IMR-90 (cell line): ENCODE data around the gene TMEM184B. TPM values are rescaled to one million over a fixed set of nuclear protein-coding genes. Genes with fewer than 3 reads are reported as not detected.

Experiments
- ATAC-seq: fragments of 200-7000 bp; cut with Tn5 transposase; 2 replicates; pipeline ENCODE4 v1.9.1; 2020; ENCODE audit warnings: low read depth, mild to moderate bottlenecking, moderate library complexity
- BruUV-seq: library from RNA; stranded (reverse); fragments of 400-500 nt; replicated peaks from 2 replicates; lab custom pipeline; 2021; lab: Mats Ljungman, UMichigan
- CTCF ChIA-PET: fragments of 300-600 bp; formaldehyde crosslinking; extraction: SDS; loops from one replicate; lab custom pipeline; 2021; ENCODE audit warnings: antibody characterized with exemption; lab: Yijun Ruan, JAX
- POLR2A ChIA-PET: fragments of 300-600 bp; sonication (Branson Sonifier 250); formaldehyde crosslinking; loops from one replicate; lab custom pipeline; 2022; ENCODE audit warnings: antibody characterized with exemption; ENCODE audit not compliant: unreplicated experiment; lab: Charles Lee
- DNase-seq: peaks from one replicate; pipeline ENCODE4 v3.0.0; 2013
- H2AFZ ChIP-seq: replicated peaks from 2 replicates; pipeline ENCODE3; 2013; ENCODE audit warnings: low read length, mild to moderate bottlenecking; ENCODE audit not compliant: poor library complexity
- H2AK5ac ChIP-seq: 2 replicates; pipeline ENCODE4 v1.6.1; 2013; ENCODE audit warnings: low read depth, low read length, inconsistent platforms
- H2AK9ac ChIP-seq: replicated peaks from 2 replicates; pipeline ENCODE3; 2013; ENCODE audit warnings: mild to moderate bottlenecking, low read depth, low read length, moderate library complexity; ENCODE audit not compliant: poor library complexity
- H2BK120ac ChIP-seq: 2 replicates; pipeline ENCODE4 v1.6.1; 2013; ENCODE audit warnings: low read depth, low read length, inconsistent platforms
- H2BK15ac ChIP-seq: 3 replicates; pipeline ENCODE4 v1.6.1; 2013; ENCODE audit warnings: low read depth, low read length, inconsistent platforms
- H2BK20ac ChIP-seq: 2 replicates; pipeline ENCODE4 v1.6.1; 2013; ENCODE audit warnings: low read depth, mild to moderate bottlenecking, inconsistent platforms, low read length, moderate library complexity
- H2BK5ac ChIP-seq: 2 replicates; pipeline ENCODE4 v1.6.1; 2013; ENCODE audit warnings: mild to moderate bottlenecking, low read depth, low read length, inconsistent platforms; ENCODE audit not compliant: poor library complexity, severe bottlenecking
- H3K14ac ChIP-seq: replicated peaks from 2 replicates; pipeline ENCODE4 v1.6.1; 2013; ENCODE audit warnings: low read depth, low read length, inconsistent platforms
- H3K18ac ChIP-seq: 2 replicates; pipeline ENCODE4 v1.6.1; 2013; ENCODE audit warnings: low read depth, low read length, control low read depth
- H3K23ac ChIP-seq: 2 replicates; pipeline ENCODE4 v1.6.1; 2013; ENCODE audit warnings: low read depth, low read length, inconsistent platforms
- H3K27ac ChIP-seq: 2 replicates; pipeline ENCODE4 v1.5.1; 2013; ENCODE audit warnings: mild to moderate bottlenecking, control low read depth, low read length; ENCODE audit not compliant: insufficient read depth
- H3K27me3 ChIP-seq: 2 replicates; pipeline ENCODE4 v1.6.1; 2013; ENCODE audit warnings: low read length; ENCODE audit not compliant: control insufficient read depth, insufficient read depth
- H3K36me3 ChIP-seq: 2 replicates; pipeline ENCODE4 v1.6.1; 2013; ENCODE audit warnings: low read length, mixed read lengths; ENCODE audit not compliant: control insufficient read depth, insufficient read depth
- H3K4ac ChIP-seq: 2 replicates; pipeline ENCODE4 v1.6.1; 2013; ENCODE audit warnings: low read depth, low read length, inconsistent platforms
- H3K4me1 ChIP-seq: 2 replicates; pipeline ENCODE4 v1.6.1; 2013; ENCODE audit warnings: low read length, mixed read lengths; ENCODE audit not compliant: control insufficient read depth, insufficient read depth
- H3K4me2 ChIP-seq: 2 replicates; pipeline ENCODE4 v1.6.1; 2013; ENCODE audit warnings: low read depth, mild to moderate bottlenecking, control low read depth, low read length, moderate library complexity
- H3K4me3 ChIP-seq: 2 replicates; pipeline ENCODE4 v1.5.1; 2013; ENCODE audit warnings: low read depth, mild to moderate bottlenecking, control low read depth, low read length, moderate library complexity; ENCODE audit not compliant: insufficient read depth
- H3K56ac ChIP-seq: 2 replicates; pipeline ENCODE4 v1.6.1; 2013; ENCODE audit warnings: low read length, inconsistent platforms; ENCODE audit not compliant: insufficient read depth; ENCODE audit errors: extremely low read depth
- H3K79me1 ChIP-seq, 2 experiments: 2 replicates each; pipeline ENCODE4 v1.6.1; 2013; ENCODE audit warnings: low read length in 2 of 2, inconsistent platforms in 1 of 2, low read depth in 1 of 2
- H3K9ac ChIP-seq: 2 replicates; pipeline ENCODE4 v1.6.1; 2013; ENCODE audit warnings: low read depth, low read length, control low read depth
- H3K9me1 ChIP-seq: 2 replicates; pipeline ENCODE4 v1.6.1; 2013; ENCODE audit warnings: low read length, inconsistent platforms; ENCODE audit not compliant: insufficient read depth
- H3K9me3 ChIP-seq: 2 replicates; pipeline ENCODE4 v1.6.1; 2013; ENCODE audit warnings: low read length; ENCODE audit not compliant: control insufficient read depth, insufficient read depth
- H4K20me1 ChIP-seq: 2 replicates; pipeline ENCODE4 v1.6.1; 2013; ENCODE audit warnings: low read length, inconsistent platforms; ENCODE audit not compliant: insufficient read depth
- H4K5ac ChIP-seq: 2 replicates; pipeline ENCODE4 v1.6.1; 2013; ENCODE audit warnings: mild to moderate bottlenecking, low read depth, low read length, control low read depth
- H4K8ac ChIP-seq, 2 experiments: 2 replicates each; pipeline ENCODE4 v1.6.1; 2013; ENCODE audit warnings: low read depth in 2 of 2, low read length in 2 of 2, control low read depth in 1 of 2, inconsistent platforms in 1 of 2
- H4K91ac ChIP-seq: 2 replicates; pipeline ENCODE4 v1.6.1; 2013; ENCODE audit warnings: low read depth, low read length, inconsistent platforms; ENCODE audit not compliant: insufficient read depth
- BHLHE40 ChIP-seq: fragments of 150-350 bp; IDR thresholded peaks from 2 replicates; pipeline ENCODE4 v1.6.1; 2016; ENCODE audit warnings: mild to moderate bottlenecking, low read depth, low read length
- CEBPB ChIP-seq: IDR thresholded peaks from 2 replicates; pipeline ENCODE4 v1.6.1; 2012; ENCODE audit warnings: low read depth, low read length, improper control_type of control experiment
- MAFK ChIP-seq: IDR thresholded peaks from 2 replicates; pipeline ENCODE4 v1.6.1; 2012; ENCODE audit warnings: low read depth, low read length, improper control_type of control experiment
- NFE2L2 ChIP-seq: fragments of 150-350 bp; IDR thresholded peaks from 2 replicates; pipeline ENCODE4 v1.6.1; 2016; ENCODE audit warnings: low read depth, mild to moderate bottlenecking, low read length
- RCOR1 ChIP-seq: IDR thresholded peaks from 2 replicates; pipeline ENCODE4 v1.6.1; 2012; ENCODE audit warnings: mild to moderate bottlenecking, low read length, improper control_type of control experiment; ENCODE audit not compliant: insufficient replicate concordance
- whole genome bisulfite sequencing, 2 experiments: methylation state at CpG; one replicate each; pipeline versions ENCODE4 v1.1.5 to v1.1.7; 2013; ENCODE audit warnings: missing lambda C conversion rate in 2 of 2; ENCODE audit not compliant: insufficient read length in 1 of 2; ENCODE audit errors: extremely low coverage in 2 of 2; 5-methylcytosine and 5-hydroxymethylcytosine counted together
- dilution Hi-C: fragments of 300-500 bp; cut with HindIII; formaldehyde crosslinking; loops from one replicate; pipeline ENCODE4 v1.14.3; 2018; ENCODE audit warnings: low sequenced_read_pairs; ENCODE audit not compliant: unreplicated experiment
- in situ Hi-C: fragments of 300-500 bp; cut with MboI; formaldehyde crosslinking; loops from 3 replicates; pipeline ENCODE4 v1.14.3; 2019; ENCODE audit warnings: low sequenced_read_pairs, inconsistent platforms, mixed read lengths
- intact Hi-C: fragments of 100-400 bp; cut with micrococcal nuclease; formaldehyde crosslinking; loops from 2 replicates; pipeline ENCODE4 v1.10.0; 2022
- polyA plus RNA-seq, 3 experiments: library from polyadenylated mRNA; depleted of rRNA; stranded (reverse); fragments of >200 nt; gene quantifications; 2 replicates each; pipeline ENCODE4 v1.2.3, GENCODE V29; 2012; ENCODE audit warnings: low replicate concordance in 1 of 3
- total RNA-seq: library from RNA; depleted of rRNA; stranded (reverse); fragments of >200 nt; gene quantifications from 2 replicates; pipeline ENCODE4 v1.2.3, GENCODE V29; 2012

The TMEM184B gene
- total and polyA plus RNA-seq, 2 of the 4 experiments (the other 2 are of a cell fraction), result 9.1 to 81.1 TPM

DNA sequence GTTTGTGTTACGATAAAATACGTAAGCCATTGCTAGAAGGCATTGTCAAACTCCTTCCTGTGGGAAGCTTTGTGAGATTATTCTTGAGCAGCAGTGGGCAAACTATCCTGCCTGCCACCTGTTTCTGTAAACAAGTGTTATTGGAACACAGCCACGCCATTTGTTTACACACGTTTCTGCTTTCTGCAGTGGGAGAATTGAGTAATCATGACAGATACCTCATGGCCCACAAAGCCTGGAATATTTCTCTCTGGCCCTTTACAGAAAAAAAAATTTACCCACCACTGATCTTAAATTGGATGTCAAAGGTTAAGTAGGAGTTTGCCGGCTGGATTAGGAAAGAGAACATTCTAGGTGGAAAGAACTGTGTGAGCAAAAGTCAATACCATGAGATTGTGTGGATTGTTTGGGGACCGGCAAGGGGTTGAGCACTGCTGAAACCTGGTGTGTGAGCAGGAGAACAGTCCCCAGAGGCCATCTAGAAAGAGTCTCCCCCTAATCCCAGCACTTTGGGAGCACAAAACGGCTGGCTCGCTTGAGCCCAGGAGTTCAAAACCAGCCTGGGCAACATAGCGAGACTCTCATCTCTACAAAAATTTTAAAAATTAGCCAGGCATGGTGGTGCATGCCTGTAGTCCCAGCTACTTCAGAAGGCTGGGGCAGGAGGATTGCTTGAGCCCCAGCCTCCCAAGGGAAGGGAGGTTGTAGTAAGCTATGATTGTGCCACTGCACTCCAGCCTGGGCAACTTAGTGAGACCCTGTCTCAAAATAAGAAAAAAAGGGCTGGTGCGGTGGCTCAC is 85.2 kb downstream of the TMEM184B start:
- TF ChIP-seq MAFK, result no peak
- TF ChIP-seq NFE2L2, result no peak
- peak; percentile 77; the same call in 1 of the 2 replicates for TF ChIP-seq BHLHE40
- peak; percentile 65 for TF ChIP-seq CEBPB
- TF ChIP-seq RCOR1, result peak; percentile 69
- no peaks in the 10 kb centered on the region for H3K27me3 ChIP-seq
- BruUV-seq, result no TSS peak
- H3K4me1 ChIP-seq, result peaks cover 12% of the 10 kb centered on the region
- H2BK15ac ChIP-seq, result no peak overlapping the region; the same call in 2 of the 3 replicates
- no peak overlapping the region for H4K8ac ChIP-seq
- WGBS, 2 experiments, result no CpG with 5 or more reads among the region's 10 CpGs
- no peak overlapping the region for H3K4me2 ChIP-seq
- H3K14ac ChIP-seq, result no peak overlapping the region
- no peak overlapping the region; the same call in 1 of the 2 replicates for H3K4ac ChIP-seq
- H4K91ac ChIP-seq, result no peak overlapping the region
- H3K9ac ChIP-seq, result no peak overlapping the region
- in situ Hi-C loops, result no loop called here
- CTCF ChIA-PET, result no interaction called here
- POLR2A ChIA-PET, result no interaction called here
- H3K79me1 ChIP-seq, result no peaks in the 10 kb centered on the region
- H4K20me1 ChIP-seq, result no peaks in the 10 kb centered on the region
- no peak for ATAC-seq
- no peak overlapping the region for H3K23ac ChIP-seq
- no peak overlapping the region; the same call in 1 of the 2 replicates for H2AK5ac ChIP-seq
- no peaks in the 10 kb centered on the region for H3K36me3 ChIP-seq
- H3K4me3 ChIP-seq, result no peak overlapping the region
- H3K27ac ChIP-seq, result no peak overlapping the region
- H2BK120ac ChIP-seq, result no peak overlapping the region
- intact Hi-C loops, result no loop called here
- no peaks in the 10 kb centered on the region for H3K9me3 ChIP-seq
- no peak overlapping the region for H4K5ac ChIP-seq
- dilution Hi-C loops, result no loop called here
- H2BK5ac ChIP-seq, result no peak overlapping the region
- H2AFZ ChIP-seq, result no peak overlapping the region
- no peak overlapping the region for H2AK9ac ChIP-seq
- no peak overlapping the region for H3K56ac ChIP-seq
- H3K9me1 ChIP-seq, result peaks cover 11% of the 10 kb centered on the region
- 0 out of 2 replicates have a peak overlapping the region, but pooled peaks have one; percentile 5 for H2BK20ac ChIP-seq
- no peak overlapping the region for H3K18ac ChIP-seq
- peak; percentile 71 for DNase-seq
